ENCODE results near the gene KAZN.

DNA sequence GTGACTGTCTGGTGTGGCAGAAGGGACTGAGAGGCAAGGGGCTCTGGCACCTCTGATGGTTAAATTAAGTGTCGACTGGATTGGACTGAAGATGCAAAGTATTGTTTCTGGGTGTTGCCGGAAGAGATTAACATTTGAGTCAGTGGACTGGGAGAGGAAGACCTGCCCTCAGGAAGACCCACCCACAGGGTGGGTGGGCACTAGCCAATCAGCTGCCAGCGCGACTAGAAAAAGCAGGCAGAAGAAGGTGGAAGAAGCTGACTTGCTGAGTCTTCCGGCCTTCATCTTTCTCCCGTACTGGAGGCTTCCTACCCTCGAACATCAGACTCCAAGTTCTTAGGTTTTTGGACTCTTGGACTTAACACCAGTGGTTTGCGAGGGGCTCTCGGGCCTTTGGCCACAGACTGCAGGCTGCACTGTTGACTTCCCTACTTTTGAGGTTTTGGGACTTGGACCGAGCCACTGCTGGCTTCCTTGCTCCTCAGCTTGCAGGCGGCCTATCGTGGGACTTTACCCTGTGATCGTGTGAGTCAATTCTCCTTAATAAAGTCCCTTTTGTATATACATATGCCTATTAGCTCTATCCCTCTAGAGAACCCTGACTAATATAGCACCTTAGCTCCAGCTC lies 79.6 kb downstream of the KAZN start:
- TF ChIP-seq, protein P1, sequence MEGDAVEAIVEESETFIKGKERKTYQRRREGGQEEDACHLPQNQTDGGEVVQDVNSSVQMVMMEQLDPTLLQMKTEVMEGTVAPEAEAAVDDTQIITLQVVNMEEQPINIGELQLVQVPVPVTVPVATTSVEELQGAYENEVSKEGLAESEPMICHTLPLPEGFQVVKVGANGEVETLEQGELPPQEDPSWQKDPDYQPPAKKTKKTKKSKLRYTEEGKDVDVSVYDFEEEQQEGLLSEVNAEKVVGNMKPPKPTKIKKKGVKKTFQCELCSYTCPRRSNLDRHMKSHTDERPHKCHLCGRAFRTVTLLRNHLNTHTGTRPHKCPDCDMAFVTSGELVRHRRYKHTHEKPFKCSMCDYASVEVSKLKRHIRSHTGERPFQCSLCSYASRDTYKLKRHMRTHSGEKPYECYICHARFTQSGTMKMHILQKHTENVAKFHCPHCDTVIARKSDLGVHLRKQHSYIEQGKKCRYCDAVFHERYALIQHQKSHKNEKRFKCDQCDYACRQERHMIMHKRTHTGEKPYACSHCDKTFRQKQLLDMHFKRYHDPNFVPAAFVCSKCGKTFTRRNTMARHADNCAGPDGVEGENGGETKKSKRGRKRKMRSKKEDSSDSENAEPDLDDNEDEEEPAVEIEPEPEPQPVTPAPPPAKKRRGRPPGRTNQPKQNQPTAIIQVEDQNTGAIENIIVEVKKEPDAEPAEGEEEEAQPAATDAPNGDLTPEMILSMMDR (IDR thresholded peaks at IDR 0.05 in 8 of 11, conservative IDR thresholded peaks at IDR 0.05 in 3 of 11): no peak
- TF ChIP-seq POLR2AphosphoS5 (IDR thresholded peaks at IDR 0.05): no peak
